Astrocyte of the cerebellum (primary cell): Measurements from ENCODE around the gene RTN4.
"Not testable (repeated sequence)": the region's sequence is repeated elsewhere in the genome, so short reads cannot be mapped to it uniquely, and the experiment has no call there.

ENCODE experiments used
- DNase-seq: peaks from one replicate; pipeline ENCODE4 v3.0.0-alpha.2; 2011; ENCODE audit warnings: low read depth
- H3K4me3 ChIP-seq: 2 replicates; pipeline ENCODE4 v1.5.1; 2011; ENCODE audit warnings: mild to moderate bottlenecking, low read depth, low read length, moderate library complexity
- in situ Hi-C: cut with HindIII; loops from 2 replicates; pipeline ENCODE4 v1.10.0; 2017; ENCODE audit warnings: low sequenced_read_pairs
- TF ChIP-seq, protein P1 (sequence below): IDR thresholded peaks from 2 replicates; pipeline ENCODE4 v1.5.1; 2012; ENCODE audit warnings: low read length, low read depth, moderate library complexity, mild to moderate bottlenecking; ENCODE audit errors: missing control alignments

Gene RTN4

DNA sequence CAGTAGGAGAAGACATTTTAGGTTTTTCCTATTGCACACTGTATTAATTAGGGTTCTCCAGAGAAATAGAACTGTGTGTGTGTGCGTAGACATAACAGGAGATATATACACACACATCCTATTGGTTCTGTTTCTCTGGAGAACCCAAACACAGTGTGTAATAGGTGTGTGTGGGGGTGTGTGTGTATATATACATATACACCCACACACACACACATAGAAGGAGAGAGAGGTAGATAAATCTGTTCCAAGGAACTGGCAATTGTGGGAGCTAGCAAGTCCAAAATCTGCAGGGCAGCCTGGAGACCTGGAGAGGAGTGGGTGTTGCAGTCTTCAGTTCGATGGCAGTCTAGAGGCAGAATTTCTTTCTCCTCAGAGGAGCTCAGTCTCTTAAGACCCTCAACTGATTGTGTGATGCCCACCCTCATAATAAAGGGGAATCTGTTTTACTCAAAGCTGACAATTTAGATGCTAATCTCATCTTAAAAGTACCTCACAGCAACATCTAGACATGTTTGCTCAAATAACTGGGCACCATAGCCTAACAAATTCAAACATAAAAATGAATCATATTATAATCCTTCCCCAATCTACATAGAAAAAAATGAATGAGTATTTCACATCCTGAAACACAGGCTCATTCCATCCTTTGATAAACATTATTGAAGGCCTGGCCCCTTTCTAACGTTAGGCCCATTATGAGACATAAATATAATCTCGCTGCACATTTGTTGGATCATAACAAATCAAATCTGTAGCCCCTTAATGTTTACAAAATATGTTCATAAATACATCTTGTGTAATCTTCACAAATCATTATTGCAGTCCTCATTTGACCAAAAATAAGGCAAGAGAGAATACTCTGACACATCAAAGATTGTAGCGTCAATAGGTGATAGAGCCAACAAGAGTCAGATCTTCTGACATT, 35.1 kb upstream of the RTN4 start:
- no peak overlapping the region for H3K4me3 ChIP-seq
- TF ChIP-seq, protein P1, sequence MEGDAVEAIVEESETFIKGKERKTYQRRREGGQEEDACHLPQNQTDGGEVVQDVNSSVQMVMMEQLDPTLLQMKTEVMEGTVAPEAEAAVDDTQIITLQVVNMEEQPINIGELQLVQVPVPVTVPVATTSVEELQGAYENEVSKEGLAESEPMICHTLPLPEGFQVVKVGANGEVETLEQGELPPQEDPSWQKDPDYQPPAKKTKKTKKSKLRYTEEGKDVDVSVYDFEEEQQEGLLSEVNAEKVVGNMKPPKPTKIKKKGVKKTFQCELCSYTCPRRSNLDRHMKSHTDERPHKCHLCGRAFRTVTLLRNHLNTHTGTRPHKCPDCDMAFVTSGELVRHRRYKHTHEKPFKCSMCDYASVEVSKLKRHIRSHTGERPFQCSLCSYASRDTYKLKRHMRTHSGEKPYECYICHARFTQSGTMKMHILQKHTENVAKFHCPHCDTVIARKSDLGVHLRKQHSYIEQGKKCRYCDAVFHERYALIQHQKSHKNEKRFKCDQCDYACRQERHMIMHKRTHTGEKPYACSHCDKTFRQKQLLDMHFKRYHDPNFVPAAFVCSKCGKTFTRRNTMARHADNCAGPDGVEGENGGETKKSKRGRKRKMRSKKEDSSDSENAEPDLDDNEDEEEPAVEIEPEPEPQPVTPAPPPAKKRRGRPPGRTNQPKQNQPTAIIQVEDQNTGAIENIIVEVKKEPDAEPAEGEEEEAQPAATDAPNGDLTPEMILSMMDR: no peak
- no peak for DNase-seq
- in situ Hi-C loops: no loop called here

DNA sequence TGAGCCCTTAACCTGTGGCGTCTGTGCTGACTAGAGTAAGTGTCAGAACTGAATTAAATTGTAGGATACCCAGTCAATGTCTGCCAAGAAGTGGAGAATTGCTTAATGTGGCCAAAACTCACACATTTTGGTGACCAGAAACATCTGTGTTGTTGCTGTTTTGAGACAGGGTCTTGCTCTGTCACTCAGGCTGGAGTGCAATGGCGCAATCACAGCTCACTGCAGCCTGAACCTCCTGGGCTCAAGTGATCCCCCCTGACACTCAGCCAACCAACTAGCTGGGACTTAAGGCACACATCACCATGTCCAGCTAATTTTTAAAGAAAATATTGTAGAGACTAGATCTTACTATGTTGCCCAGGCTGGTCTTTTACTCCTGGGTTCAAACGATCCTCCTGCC, 34.4 kb upstream of the RTN4 start:
- in situ Hi-C loops: no loop called here
- no peak for DNase-seq
- H3K4me3 ChIP-seq: no peak overlapping the region
- TF ChIP-seq, protein P1: no peak

DNA sequence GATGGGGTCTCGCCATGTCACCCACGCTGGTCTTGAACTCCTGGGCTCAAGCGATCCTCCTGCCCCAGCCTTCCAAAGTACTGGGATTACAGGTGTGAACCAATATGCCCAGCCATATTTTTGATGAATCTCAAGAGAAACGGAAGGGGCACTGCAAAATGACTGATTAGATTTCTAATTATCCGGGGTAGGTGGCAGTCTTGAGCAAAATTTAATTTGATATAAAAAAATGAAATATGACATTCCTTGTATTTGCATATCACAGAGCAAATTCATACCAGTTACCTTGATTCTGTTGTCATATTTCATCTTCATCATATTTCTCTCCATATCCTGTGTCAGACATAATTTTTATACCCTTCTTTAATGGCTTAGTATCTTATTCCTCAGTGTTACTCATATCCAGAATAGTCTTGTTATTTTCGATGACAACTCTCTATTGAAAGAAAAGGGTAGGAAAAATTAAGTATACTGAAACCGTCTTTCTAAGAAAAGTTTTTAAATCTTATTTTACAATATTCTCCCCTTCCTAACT, 30.0 kb upstream of the RTN4 start:
- no peak for DNase-seq
- in situ Hi-C loops: no loop called here
- H3K4me3 ChIP-seq: no peak overlapping the region
- TF ChIP-seq, protein P1: no peak

DNA sequence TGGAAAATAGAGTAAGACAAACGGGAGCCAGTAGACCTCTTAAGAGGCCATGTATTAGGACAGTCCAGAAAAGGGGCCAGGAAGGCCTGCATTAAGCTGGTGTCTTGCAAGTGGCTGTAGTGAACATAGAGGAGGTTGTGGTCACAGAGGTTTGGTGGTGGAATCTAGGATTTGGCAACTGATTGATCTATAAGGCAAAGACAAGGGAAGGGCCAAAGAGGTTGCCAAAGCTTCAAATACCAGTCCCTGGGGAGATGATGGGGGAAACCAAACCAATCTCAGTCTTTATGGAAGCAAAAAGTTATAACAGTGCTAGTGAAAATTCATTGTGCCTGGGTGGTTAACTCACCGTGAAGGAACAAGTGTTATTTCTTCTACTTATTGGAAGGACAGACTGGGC, 28.7 kb upstream of the RTN4 start:
- in situ Hi-C loops: no loop called here
- no peak for DNase-seq
- H3K4me3 ChIP-seq: no peak overlapping the region
- TF ChIP-seq, protein P1: no peak

DNA sequence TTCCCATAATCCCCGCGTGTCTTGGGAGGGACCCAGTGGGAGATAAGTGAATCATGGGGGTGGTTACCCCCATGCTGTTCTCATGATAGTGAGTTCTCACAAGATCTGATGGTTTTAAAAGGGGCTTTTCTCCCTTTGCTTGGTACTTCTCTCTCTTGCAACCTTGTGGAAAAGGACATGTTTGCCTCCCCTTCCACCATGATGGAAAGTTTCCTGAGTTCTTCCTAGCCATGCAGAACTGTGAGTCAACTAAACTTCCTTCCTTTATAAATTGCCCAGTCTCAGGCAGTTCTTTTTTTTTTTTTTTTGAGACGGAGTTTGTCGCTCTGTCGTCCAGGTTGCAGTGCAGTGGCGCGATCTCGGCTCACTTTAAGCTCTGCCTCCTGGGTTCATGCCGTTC, 26.5 kb upstream of the RTN4 start:
- in situ Hi-C loops: no loop called here
- DNase-seq: no peak
- TF ChIP-seq, protein P1: no peak
- H3K4me3 ChIP-seq: no peak overlapping the region

DNA sequence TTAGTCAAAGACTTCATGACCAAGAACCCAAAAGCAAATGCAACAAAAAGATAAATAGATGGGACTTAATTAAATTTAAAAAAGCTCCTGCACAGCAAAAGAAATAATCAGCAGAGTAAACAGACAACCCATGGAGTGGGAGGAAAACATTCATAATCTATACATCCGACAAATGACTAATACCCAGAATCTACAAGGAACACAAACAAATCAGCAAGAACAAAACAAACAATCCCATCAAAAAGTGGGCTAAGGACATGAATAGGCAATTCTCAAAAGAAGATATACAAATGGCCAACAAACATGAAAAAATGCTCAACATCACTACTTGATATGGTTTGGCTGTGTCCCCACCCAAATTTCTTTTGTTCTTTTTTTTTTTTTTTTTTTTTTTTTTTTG, 25.8 kb upstream of the RTN4 start:
- H3K4me3 ChIP-seq, in situ Hi-C loops, DNase-seq: not testable (repeated sequence)
